Panc1 (cell line): ENCODE measurements around the gene GPRC5B. TPM values are rescaled to one million over a fixed set of nuclear protein-coding genes. Genes with fewer than 3 reads are reported as not detected.

Experiments
- ATAC-seq: fragments of 200-7000 bp; cut with Tn5 transposase; 2 replicates; pipeline ENCODE4 v1.9.1; 2020; ENCODE audit warnings: mild to moderate bottlenecking, moderate library complexity
- BruUV-seq: library from RNA; stranded (reverse); fragments of 400-500 nt; replicated peaks from 2 replicates; lab custom pipeline; 2021; lab: Mats Ljungman, UMichigan
- CTCF ChIA-PET: fragments of 300-600 bp; sonication (Branson Sonifier 250); formaldehyde crosslinking; loops from one replicate; lab custom pipeline; 2022; ENCODE audit warnings: antibody characterized with exemption; lab: Charles Lee
- POLR2A ChIA-PET: fragments of 300-600 bp; sonication (Branson Sonifier 250); formaldehyde crosslinking; loops from one replicate; lab custom pipeline; 2022; ENCODE audit warnings: antibody characterized with exemption; lab: Charles Lee
- DNase-seq: peaks from one replicate; pipeline ENCODE4 v3.0.0-alpha.2; 2010; ENCODE audit warnings: low read depth, low spot score
- H3K27ac ChIP-seq: 2 replicates; pipeline ENCODE4 v1.5.1; 2011; ENCODE audit warnings: mild to moderate bottlenecking, low read length, inconsistent platforms
- H3K27me3 ChIP-seq: fragments of 200-500 bp; sonication (Bioruptor generic); 2 replicates; pipeline ENCODE4 v1.6.0; 2014; ENCODE audit warnings: low read length, inconsistent platforms; ENCODE audit not compliant: control insufficient read depth, insufficient read depth
- H3K36me3 ChIP-seq: fragments of 200-500 bp; sonication (Bioruptor generic); 2 replicates; pipeline ENCODE4 v1.5.1; 2014; ENCODE audit warnings: inconsistent platforms, mild to moderate bottlenecking, low read length, moderate library complexity; ENCODE audit not compliant: control insufficient read depth, insufficient read depth
- H3K4me1 ChIP-seq: 2 replicates; pipeline ENCODE4 v1.5.1; 2011; ENCODE audit warnings: inconsistent platforms, mild to moderate bottlenecking, low read length, moderate library complexity; ENCODE audit not compliant: control insufficient read depth, insufficient read depth
- H3K4me3 ChIP-seq, 2 experiments: 2 replicates each; pipeline ENCODE4 v1.5.1; 2011 to 2012; ENCODE audit warnings: low read depth in 2 of 2, low read length in 2 of 2, mild to moderate bottlenecking in 2 of 2, inconsistent platforms in 1 of 2, moderate library complexity in 1 of 2
- H3K9me3 ChIP-seq: fragments of 200-500 bp; sonication (Bioruptor generic); 2 replicates; pipeline ENCODE4 v1.5.1; 2014; ENCODE audit warnings: low read depth, mild to moderate bottlenecking, inconsistent platforms, low read length, moderate library complexity; ENCODE audit not compliant: control insufficient read depth, insufficient read depth
- POLR2AphosphoS5 ChIP-seq: IDR thresholded peaks from 2 replicates; pipeline ENCODE4 v1.6.1; 2012; ENCODE audit warnings: mild to moderate bottlenecking, low read depth, low read length, moderate library complexity
- SIN3A ChIP-seq: IDR thresholded peaks from 2 replicates; pipeline ENCODE4 v1.6.1; 2012; ENCODE audit warnings: low read depth, mild to moderate bottlenecking, low read length, moderate library complexity, borderline replicate concordance; ENCODE audit not compliant: insufficient read depth
- TCF7L2 ChIP-seq: IDR thresholded peaks from 2 replicates; pipeline ENCODE4 v1.6.1; 2011; ENCODE audit warnings: mild to moderate bottlenecking, low read depth, low read length, inconsistent platforms
- in situ Hi-C: cut with HindIII; loops from 2 replicates; pipeline ENCODE4 v1.10.0; 2016; ENCODE audit warnings: low sequenced_read_pairs, low pct_unique_long_range_greater_than_20kb
- intact Hi-C: fragments of 100-400 bp; cut with micrococcal nuclease; formaldehyde crosslinking; loops from one replicate; pipeline ENCODE4 v1.10.0; 2022; ENCODE audit not compliant: unreplicated experiment
- total RNA-seq: library from RNA; stranded (reverse); gene quantifications from one replicate; pipeline ENCODE4 v1.2.1, GENCODE V29; 2021; ENCODE audit not compliant: unreplicated experiment
- TF ChIP-seq, protein P1 (sequence below), 2 experiments: IDR thresholded peaks; 2 replicates each; pipeline ENCODE4 v1.6.1; 2011 to 2012; ENCODE audit warnings: low read depth in 2 of 2, control low read depth in 1 of 2, low read length in 1 of 2, mild to moderate bottlenecking in 1 of 2, moderate library complexity in 1 of 2; ENCODE audit not compliant: insufficient read depth in 1 of 2
- TF ChIP-seq, protein P2 (sequence below): fragments of 450-650 bp; IDR thresholded peaks from 2 replicates; pipeline ENCODE4 v1.5.1; 2017; ENCODE audit warnings: mild to moderate bottlenecking

Gene GPRC5B
- total RNA-seq, 1 experiment from 2014 or later: 10.4 TPM

DNA sequence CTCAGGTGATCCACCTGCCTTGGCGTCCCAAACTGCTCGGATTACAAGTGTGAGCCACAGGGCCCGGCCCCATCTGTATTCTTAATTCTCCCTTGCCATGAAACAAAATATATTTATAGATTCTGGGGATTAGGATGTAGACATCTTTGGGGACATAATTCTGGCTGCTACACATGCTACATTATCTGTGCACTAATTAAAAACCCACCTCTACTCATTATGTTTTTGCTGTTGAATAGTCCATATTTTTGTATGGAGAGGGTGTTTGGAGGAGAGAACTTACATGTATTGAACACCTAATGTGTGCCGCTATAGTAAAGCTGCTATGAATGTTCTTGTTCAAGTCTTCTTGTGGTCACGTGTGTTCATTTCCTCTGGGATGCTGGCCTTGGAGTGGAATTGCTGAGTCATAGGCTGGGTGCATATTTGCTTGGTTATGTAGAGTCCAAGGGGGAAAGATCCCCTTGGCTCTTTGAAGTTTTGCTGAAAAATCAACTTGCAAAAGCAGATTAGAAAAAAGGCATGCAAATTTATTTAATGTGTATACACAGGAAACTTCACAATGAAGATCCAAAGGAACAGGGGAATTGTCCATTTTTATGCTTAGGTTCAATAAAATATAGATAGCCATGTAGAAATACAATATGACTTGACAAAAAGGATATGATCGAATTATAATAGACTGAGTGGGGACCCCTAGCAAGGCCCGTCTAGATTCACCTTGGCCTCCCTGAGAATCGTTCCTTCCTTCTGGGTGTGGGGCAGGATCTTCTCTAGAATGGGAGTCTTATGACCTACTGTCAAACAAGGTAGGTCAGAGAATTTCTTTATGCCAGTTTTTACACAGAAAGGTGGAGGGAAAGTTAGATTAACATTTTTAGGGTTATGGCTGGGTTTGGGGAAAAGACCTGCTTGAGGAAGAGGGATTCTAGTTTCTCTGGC lies 42.1 kb upstream of the GPRC5B start:
- TF ChIP-seq POLR2AphosphoS5 (no peak), TCF7L2 (no peak), SIN3A (no peak)
- TF ChIP-seq, protein P1, sequence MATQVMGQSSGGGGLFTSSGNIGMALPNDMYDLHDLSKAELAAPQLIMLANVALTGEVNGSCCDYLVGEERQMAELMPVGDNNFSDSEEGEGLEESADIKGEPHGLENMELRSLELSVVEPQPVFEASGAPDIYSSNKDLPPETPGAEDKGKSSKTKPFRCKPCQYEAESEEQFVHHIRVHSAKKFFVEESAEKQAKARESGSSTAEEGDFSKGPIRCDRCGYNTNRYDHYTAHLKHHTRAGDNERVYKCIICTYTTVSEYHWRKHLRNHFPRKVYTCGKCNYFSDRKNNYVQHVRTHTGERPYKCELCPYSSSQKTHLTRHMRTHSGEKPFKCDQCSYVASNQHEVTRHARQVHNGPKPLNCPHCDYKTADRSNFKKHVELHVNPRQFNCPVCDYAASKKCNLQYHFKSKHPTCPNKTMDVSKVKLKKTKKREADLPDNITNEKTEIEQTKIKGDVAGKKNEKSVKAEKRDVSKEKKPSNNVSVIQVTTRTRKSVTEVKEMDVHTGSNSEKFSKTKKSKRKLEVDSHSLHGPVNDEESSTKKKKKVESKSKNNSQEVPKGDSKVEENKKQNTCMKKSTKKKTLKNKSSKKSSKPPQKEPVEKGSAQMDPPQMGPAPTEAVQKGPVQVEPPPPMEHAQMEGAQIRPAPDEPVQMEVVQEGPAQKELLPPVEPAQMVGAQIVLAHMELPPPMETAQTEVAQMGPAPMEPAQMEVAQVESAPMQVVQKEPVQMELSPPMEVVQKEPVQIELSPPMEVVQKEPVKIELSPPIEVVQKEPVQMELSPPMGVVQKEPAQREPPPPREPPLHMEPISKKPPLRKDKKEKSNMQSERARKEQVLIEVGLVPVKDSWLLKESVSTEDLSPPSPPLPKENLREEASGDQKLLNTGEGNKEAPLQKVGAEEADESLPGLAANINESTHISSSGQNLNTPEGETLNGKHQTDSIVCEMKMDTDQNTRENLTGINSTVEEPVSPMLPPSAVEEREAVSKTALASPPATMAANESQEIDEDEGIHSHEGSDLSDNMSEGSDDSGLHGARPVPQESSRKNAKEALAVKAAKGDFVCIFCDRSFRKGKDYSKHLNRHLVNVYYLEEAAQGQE (IDR thresholded peaks at IDR 0.05; ENCODE audit: insufficient read depth in 1 of 2, low read depth in 2 of 2, low read length in 1 of 2): no peak
- TF ChIP-seq, protein P2, sequence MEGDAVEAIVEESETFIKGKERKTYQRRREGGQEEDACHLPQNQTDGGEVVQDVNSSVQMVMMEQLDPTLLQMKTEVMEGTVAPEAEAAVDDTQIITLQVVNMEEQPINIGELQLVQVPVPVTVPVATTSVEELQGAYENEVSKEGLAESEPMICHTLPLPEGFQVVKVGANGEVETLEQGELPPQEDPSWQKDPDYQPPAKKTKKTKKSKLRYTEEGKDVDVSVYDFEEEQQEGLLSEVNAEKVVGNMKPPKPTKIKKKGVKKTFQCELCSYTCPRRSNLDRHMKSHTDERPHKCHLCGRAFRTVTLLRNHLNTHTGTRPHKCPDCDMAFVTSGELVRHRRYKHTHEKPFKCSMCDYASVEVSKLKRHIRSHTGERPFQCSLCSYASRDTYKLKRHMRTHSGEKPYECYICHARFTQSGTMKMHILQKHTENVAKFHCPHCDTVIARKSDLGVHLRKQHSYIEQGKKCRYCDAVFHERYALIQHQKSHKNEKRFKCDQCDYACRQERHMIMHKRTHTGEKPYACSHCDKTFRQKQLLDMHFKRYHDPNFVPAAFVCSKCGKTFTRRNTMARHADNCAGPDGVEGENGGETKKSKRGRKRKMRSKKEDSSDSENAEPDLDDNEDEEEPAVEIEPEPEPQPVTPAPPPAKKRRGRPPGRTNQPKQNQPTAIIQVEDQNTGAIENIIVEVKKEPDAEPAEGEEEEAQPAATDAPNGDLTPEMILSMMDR: no peak
- peaks cover 3% of the 10 kb centered on the region; the same call in 1 of the 2 replicates for H3K27me3 ChIP-seq
- no peaks in the 10 kb centered on the region for H3K9me3 ChIP-seq
- POLR2A ChIA-PET: no interaction called here
- intact Hi-C loops (no loop called here), in situ Hi-C loops (no loop called here)
- H3K4me3 ChIP-seq: no peak overlapping the region
- H3K27ac ChIP-seq: no peak overlapping the region
- CTCF ChIA-PET: no interaction called here
- no TSS peak for BruUV-seq
- ATAC-seq (no peak), DNase-seq (no peak)
- H3K4me1 ChIP-seq: no peaks in the 10 kb centered on the region
- no peaks in the 10 kb centered on the region for H3K36me3 ChIP-seq

DNA sequence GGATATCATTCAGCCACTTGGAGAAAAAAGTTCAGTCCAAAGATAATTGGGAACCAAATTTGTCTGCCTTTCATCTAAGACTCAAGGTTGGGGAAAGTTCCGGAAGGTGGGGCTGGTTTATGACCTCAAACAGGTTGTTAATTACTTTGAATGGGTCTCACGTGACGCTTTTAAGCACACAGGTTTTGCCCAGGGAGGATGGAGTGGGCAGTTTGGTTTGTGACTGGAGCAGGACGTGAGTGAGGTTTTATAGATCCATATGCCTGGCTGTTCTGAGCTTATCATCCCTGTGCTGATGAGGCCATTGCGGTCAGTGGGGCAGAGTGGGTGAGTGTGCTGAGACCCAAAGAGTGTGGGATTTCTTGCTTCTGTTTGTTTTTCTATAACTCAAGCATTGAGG lies 38.7 kb upstream of the GPRC5B start:
- DNase-seq (no peak), ATAC-seq (no peak)
- Histone ChIP-seq H3K9me3 (no peaks in the 10 kb centered on the region), H3K36me3 (no peaks in the 10 kb centered on the region), H3K4me1 (no peaks in the 10 kb centered on the region), H3K27me3 (no peaks in the 10 kb centered on the region), H3K27ac (no peak overlapping the region), H3K4me3 (no peak overlapping the region)
- intact Hi-C loops (loop anchor here (5.0 kb wide), 1 partner anchor 34 kb away; no protein-coding TSS in a partner anchor), in situ Hi-C loops (no loop called here)
- ChIA-PET POLR2A (no interaction called here), CTCF (interaction anchor here (0.6 kb wide), 1 partner anchor 462 kb away, joined by 3 read pairs; no protein-coding TSS in a partner anchor)
- TF ChIP-seq POLR2AphosphoS5 (no peak), SIN3A (no peak), TCF7L2 (no peak)
- TF ChIP-seq, protein P1 (IDR thresholded peaks at IDR 0.05; ENCODE audit: insufficient read depth in 1 of 2, low read depth in 2 of 2, low read length in 1 of 2): no peak
- TF ChIP-seq, protein P2: no peak
- BruUV-seq: no TSS peak
